Measurements from ENCODE around the gene CYGB.

The CYGB gene

DNA sequence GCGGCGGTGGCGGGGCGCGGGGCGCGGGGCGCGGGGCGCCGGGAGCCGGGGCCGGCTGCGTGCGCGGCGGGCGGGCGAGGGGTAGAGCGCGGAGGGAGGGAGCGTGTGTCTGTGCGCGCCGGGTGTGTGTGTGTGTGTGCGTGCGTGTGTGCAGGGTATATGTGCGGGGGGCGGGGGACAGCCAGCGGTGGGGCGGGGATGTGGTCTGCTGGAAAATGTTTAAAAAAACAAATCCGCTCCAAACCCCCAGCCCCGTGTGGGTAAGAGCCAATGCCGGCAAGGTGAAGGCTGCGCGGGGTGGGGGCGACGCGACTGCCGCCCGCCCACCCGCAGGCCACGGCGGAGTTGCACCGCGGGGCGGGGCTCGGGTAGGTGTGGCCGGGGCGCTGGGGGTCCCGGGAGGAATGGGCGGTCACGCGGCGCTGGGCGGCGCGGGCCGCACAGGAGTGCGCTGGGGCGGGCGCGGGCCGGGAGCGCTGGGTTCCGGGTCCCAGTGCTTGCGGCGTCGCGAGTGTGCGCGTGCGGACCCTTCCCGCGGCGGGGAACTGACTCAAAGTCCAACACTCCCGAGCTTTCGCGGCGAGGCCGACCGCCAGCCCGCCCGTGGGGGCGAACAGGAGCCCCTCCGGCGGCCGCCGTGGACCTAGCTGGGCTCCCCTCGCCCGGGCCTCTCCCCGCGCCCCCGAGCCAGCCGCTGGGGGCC, at the start of gene CYGB:
CYGB (minus strand) TSS at position 132 of the 703 bp plus-strand sequence. CDS start 167 bp downstream, outside the sequence.
- DNase-seq (ENCODE audit: low read depth, low spot score) = no peak

DNA sequence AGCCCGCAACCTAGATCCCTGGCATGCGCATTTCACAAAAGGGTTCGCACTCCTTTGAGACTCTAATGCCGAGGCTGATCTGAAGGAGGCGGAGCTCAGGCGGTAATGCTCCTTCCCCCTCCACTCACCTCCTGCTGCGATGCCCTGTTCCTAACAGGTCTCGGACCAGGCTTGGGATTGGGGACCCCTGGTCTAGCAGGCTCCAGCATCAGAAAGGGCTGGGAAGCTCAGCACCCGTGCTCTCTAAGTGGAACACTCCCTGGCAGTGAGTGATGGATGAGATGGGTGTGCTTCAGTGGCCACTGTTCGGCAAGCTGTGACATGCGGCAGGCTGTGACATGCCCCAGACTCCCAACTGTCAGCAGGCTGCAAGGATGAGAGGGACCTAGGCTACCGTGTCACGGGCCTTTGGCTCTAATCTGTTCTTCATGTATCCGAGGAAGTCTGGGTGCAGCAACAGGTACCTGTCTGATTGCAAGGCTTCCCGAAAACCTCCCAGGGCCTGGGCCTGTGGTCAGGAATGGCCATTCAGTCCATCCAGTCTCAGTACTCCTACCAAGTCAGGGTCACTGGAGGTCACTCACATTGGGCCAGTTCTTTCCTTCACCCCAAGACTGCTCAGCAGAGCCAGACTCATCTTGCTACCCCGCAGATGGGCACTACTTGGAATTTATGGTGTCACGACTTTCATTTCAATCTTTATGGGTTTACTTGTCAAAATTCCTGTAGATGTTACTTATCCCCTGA, 49.4 kb upstream of the CYGB start:
- no peak for DNase-seq (ENCODE audit: low read depth, low spot score)

DNA sequence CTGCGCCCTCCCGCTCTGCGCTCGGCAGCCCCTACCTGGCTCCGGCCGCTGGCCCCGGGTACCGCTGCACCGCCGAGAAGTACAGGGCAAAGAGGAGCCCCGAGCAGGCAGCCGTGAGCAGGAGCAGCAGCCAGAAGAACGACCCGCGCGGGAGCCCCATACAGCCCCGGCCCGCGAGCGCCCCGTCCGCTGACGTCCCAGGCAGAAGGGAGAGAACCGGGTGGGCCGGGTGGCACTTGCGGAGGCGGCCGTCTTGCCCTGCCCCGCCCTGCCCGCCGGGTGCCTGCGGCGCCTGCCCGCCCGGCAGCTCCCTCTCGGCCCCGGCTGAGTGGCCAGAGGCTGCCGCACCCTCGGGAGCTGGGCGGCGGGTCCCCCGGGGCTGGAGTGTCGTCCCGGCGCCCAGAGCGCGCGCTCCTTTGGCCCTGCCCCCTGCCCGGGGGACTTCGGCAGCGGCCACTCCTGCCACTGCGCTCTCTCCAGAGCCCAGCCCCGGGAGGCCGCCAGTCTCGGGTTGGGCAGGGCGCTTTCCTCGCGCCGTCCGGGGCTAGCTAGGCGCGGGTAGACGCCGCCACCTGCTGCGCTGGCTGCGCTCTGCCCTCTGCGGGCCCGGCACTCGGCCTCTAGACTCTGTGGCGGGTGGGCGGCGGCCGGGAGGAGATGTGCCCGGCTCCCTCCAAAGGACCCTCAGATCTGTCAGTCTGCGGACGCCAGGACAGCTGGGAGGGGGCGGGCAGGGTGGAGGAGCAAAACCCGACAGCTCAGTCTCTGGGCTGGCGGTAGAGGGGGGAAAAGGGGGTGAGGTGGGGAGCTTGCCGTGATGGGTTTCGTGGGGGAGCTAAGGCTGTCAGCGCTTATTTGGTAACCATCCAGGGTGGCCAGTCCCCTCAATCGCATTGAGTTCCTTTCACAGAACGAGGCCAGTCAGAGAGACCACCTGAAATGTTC, 48.4 kb upstream of the CYGB start, which contains the start of gene ST6GALNAC2:
ST6GALNAC2 (minus strand) TSS at position 212 of the 945 bp plus-strand sequence; CDS start at position 160, 52 bp downstream.
- DNase-seq (ENCODE audit: low read depth, low spot score) = no peak

DNA sequence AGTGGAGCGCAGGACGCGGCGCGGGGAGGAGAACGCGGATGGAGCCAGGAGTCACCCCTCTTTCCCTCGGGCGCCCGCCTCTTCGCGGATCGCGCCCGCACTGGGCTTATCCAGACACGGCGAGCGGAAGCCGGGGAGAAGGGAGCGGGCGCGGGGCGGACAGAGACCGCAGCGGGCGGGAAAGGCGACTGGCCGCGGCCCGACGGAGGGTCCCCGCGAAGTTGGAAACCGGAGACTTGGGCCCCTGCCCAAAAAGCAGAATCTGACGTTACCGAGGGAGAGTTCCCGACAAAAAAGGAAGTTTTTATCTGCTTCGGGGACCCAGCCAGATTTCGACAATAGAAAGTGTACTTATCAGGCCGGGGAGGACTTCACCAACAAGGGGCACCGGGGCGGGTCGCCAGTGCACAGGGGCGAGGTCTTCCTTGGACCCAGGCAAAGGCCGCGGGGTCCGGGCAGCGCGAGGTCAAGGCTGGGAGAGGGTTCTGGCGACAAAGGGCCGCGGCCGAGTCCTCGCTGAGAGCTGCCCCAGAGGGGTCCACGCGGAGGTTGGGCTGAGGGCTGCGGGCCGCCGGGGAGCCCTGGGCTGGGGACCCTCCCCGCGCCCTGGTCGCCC, 47.6 kb upstream of the CYGB start:
- DNase-seq (ENCODE audit: low read depth, low spot score) = no peak

GRCh38 chr17:76584427-76585032, 47.0 kb upstream of the CYGB start:
- DNase-seq (ENCODE audit: low read depth, low spot score) = no peak

GRCh38 chr17:76582660-76583059, 45.2 kb upstream of the CYGB start:
- no peak for DNase-seq (ENCODE audit: low read depth, low spot score)

DNA sequence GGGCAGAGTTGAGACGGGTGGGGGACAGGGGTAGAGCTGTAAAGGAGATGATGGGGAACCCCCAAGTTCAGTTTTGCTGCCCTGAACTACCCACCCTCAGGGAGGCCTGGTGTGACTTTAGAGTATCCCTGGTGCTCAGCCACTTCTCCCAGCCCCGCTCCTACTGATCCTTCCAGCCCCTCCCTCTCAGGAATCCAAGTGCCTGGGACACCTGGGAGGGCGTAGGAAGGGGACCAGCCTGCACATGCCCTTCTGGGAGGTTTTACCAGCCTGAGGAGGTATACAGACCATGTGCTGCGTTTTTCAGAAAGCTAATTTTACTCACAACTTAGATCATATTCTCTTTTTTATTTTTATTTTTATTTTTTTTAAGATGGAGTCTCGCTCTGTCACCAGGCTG, 44.0 kb upstream of the CYGB start:
- DNase-seq (ENCODE audit: low read depth, low spot score) = no peak

- DNase-seq (ENCODE audit: low read depth, low spot score) = no peak
Measured at GRCh38 chr17:76579281-76579680, 41.8 kb upstream of the CYGB start.

- DNase-seq (ENCODE audit: low read depth, low spot score) = no peak
Measured at GRCh38 chr17:76578376-76578775, 40.9 kb upstream of the CYGB start.

GRCh38 chr17:76577876-76578275, 40.4 kb upstream of the CYGB start:
- DNase-seq (ENCODE audit: low read depth, low spot score) = no peak

DNA sequence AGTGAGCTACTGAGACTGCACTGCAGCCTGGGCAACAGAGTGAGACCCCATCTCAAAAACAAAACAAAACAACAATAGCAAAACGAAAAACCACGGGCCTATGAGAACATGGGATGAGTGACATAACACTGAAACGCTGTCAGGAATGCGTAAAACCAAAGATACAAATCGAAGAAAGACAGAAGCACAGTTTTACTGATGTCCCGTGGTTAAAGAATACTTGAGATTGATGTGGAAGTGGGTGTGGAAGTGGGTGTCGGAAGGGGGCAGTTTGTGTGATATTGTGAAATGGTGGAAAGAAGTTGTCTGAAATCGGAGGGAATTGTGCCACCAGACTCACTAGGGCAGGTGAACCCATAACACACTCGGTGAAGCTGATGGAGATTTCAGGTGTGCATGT, 38.7 kb upstream of the CYGB start:
- DNase-seq (ENCODE audit: low read depth, low spot score) = no peak

DNA sequence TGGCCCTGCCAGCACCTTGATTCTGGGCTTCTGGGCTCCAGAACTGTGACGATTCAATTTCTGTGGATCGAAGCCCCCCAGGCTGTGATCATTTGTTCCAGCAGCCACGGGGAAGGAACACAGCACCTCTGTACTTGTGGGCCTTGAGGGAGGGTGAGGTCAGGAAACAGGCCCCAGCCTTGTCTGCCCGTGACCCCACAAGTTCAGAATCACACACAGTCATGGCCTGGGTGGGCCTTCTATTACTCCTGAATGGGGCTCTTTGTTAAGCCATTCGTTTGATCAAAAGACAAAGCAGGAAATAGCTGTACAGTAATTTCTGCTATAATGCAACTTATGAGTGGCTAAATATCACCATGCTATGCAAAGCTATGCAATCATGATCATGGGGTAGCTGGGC, 38.1 kb upstream of the CYGB start:
- no peak for DNase-seq (ENCODE audit: low read depth, low spot score)

- no peak for DNase-seq (ENCODE audit: low read depth, low spot score)
Measured at GRCh38 chr17:76574166-76574565, 36.7 kb upstream of the CYGB start.

DNA sequence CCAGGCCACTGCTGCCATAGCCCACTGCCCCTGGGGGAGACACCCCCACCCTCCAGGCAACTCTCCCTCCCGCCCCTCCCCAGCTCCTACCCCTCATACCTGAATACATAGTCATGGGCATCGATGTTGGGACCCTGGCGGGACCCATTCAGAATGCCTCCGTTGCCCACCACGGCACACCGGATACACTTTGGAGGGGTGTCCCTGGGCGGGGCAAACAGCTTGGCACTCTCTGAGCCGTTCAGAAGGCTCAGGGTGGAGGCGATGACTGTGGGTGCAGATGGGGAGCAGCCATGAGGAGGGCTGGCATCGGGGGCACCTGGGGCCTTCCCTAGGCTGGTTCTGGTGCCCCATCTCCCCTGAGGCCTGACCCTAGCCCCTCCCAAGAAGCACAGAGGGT, 35.6 kb upstream of the CYGB start:
- no peak for DNase-seq (ENCODE audit: low read depth, low spot score)

- no peak for DNase-seq (ENCODE audit: low read depth, low spot score)
Measured at GRCh38 chr17:76572201-76572910, 34.8 kb upstream of the CYGB start.

GRCh38 chr17:76570877-76571471, 33.5 kb upstream of the CYGB start:
- DNase-seq (ENCODE audit: low read depth, low spot score) = no peak

- DNase-seq (ENCODE audit: low read depth, low spot score) = no peak
Measured at GRCh38 chr17:76570457-76570856, 32.9 kb upstream of the CYGB start.

DNA sequence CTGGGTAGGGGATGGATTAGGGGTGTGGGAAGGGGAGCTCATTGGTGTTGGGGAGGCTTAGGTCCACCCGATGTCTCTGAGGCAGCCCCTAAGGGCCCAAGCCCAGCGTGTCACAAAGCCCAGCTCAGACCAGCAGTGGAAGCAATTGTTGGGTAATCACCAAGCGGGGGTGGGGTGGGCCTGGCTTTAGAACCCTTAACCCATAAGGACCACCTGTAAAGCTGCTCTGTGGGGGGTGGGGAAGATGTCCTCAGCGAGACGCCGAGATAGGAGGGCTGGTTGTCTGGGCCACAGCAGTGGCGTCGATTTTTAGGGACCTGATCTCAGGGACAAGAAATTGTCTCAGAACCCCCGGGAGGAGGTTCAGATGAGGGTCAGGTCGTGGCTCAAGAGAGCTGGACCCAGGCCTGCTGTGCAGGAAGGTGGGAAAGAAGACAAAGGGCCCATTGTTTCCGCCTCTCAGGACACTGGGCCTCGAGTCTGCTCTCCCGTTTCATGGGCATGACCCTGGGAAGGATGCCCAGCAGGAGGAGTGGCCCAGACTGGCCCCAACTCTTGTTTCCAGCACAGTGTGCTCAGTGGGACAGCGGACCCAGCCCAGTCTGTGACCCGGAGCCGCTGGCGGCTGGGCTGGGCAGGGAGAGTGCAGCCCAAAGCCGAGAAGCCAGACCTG, 32.2 kb upstream of the CYGB start:
- no peak for DNase-seq (ENCODE audit: low read depth, low spot score)

- DNase-seq (ENCODE audit: low read depth, low spot score) = no peak
Measured at GRCh38 chr17:76568811-76569221, 31.3 kb upstream of the CYGB start.

All from iPS DF 19.7 (cell line).